GM19240 (cell line): ENCODE measurements around the gene ZDHHC22.

Experiments used
- DNase-seq: peaks from one replicate; pipeline ENCODE4 v3.0.0; 2011; ENCODE audit warnings: low spot score; ENCODE audit not compliant: insufficient read length

ZDHHC22 gene

GRCh38 chr14:77084985-77085384, 56.6 kb downstream of the ZDHHC22 start:
- no peak for DNase-seq

DNA sequence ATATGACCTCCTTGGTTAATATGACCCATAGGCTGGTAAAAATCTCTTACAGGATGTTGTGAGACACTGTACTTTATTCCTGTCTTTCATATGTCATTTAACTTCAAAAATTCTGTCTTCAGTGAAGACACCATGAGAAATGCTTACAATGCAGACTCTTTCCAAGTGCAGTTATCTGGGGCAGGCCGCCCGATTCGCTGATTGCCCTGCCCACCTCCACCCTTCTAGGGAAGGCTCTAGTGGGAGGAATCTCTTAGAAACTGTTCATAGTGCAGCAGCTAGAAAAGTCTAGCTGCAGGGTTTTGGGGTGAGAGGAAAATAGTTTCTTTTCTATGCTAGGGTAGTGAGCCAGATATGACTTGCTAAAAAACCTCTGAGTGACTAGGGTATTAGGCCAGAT, 58.5 kb downstream of the ZDHHC22 start:
- no peak for DNase-seq

- DNase-seq = no peak
These were observed 59.2 kb downstream of the ZDHHC22 start for GRCh38 chr14:77082356-77082755.
